ENCODE results near the gene ZNF593. TPM values are rescaled to one million over a fixed set of nuclear protein-coding genes. Genes with fewer than 3 reads are reported as not detected.

The ZNF593 gene
- total and polyA plus RNA-seq, 3 donors from 2014 or later: 22.8 to 56.7 (median 37.3) TPM

- H3K27me3 ChIP-seq: no peaks in the 10 kb centered on the region
- DNase-seq: no peak
- no peak for TF ChIP-seq POLR2A (IDR thresholded peaks at IDR 0.05)
- TF ChIP-seq, protein P1, sequence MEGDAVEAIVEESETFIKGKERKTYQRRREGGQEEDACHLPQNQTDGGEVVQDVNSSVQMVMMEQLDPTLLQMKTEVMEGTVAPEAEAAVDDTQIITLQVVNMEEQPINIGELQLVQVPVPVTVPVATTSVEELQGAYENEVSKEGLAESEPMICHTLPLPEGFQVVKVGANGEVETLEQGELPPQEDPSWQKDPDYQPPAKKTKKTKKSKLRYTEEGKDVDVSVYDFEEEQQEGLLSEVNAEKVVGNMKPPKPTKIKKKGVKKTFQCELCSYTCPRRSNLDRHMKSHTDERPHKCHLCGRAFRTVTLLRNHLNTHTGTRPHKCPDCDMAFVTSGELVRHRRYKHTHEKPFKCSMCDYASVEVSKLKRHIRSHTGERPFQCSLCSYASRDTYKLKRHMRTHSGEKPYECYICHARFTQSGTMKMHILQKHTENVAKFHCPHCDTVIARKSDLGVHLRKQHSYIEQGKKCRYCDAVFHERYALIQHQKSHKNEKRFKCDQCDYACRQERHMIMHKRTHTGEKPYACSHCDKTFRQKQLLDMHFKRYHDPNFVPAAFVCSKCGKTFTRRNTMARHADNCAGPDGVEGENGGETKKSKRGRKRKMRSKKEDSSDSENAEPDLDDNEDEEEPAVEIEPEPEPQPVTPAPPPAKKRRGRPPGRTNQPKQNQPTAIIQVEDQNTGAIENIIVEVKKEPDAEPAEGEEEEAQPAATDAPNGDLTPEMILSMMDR (IDR thresholded peaks at IDR 0.05): no peak
- H3K36me3 ChIP-seq (ENCODE audit: low read depth, missing control alignments): no peaks in the 10 kb centered on the region
- no peaks in the 10 kb centered on the region for H3K9me3 ChIP-seq
- H3K4me1 ChIP-seq: no peaks in the 10 kb centered on the region
- H3K4me3 ChIP-seq: no peak overlapping the region
- intact Hi-C loops (cut with DNase I; ENCODE audit: low total_unique reads): no loop called here
- H3K27ac ChIP-seq: no peak overlapping the region
- WGBS, 2 donors: 88 to 94% methylated on average over 2 of the region's 2 CpGs
These were observed 36.9 kb upstream of the ZNF593 start for GRCh38 chr1:26132834-26133167.

DNA sequence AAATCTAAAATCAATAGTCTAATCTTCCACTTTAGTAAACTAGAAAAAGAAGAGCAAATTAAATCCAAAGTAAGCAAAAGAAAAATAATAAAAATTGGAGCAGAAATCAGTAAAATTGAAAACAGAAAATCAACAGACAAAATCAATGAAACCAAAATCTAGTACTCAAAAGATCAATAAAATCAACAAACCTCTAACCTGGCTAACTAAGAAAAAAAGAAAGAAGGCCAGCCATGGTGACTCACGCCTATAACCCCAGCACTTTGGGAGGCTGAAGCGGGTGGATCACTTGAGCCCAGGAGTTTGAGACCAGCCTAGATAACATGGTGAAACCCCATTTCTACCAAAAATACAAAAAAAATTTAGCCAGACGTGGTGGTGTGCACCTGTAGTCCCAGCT, 35.2 kb upstream of the ZNF593 start:
- intact Hi-C loops (cut with DNase I; ENCODE audit: low total_unique reads): no loop called here
- no peaks in the 10 kb centered on the region for H3K27me3 ChIP-seq
- 87 to 95% methylated on average over 3 of the region's 3 CpGs for WGBS, 2 donors
- TF ChIP-seq POLR2A (IDR thresholded peaks at IDR 0.05): no peak
- TF ChIP-seq, protein P1 (IDR thresholded peaks at IDR 0.05): no peak
- no peak overlapping the region for H3K27ac ChIP-seq
- H3K4me3 ChIP-seq: no peak overlapping the region
- no peaks in the 10 kb centered on the region for H3K4me1 ChIP-seq
- H3K9me3 ChIP-seq: no peaks in the 10 kb centered on the region
- no peaks in the 10 kb centered on the region for H3K36me3 ChIP-seq (ENCODE audit: low read depth, missing control alignments)
- DNase-seq: no peak

DNA sequence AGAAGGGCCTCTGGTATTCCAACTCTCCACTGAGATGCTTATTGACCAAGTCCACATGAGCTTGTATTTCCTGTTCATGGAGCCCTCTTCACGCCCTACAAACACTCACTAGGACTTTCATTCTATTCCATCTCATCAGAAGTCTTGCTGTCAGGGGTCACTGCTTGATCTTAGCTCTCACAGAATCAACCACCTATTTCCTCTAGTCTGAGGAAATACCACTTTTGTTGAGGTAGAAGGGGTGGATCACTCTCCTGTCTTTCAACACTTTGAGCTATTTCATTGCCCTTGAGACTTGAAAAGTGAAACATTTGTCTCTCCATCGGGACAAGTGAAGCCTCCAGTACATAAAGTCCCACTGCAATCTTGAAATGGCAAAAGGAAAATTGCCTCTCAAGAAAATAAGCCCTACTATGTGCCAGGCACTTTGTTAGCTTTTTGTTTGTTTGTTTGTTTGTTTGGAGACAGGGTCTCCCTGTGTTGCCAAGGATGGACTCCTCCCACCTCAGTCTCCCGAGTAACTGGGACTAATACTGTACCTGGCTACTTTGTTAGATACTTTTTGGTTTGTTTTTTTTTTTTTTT, 30.6 kb upstream of the ZNF593 start:
- TF ChIP-seq, protein P1 (IDR thresholded peaks at IDR 0.05): no peak
- TF ChIP-seq POLR2A (IDR thresholded peaks at IDR 0.05): no peak
- no peaks in the 10 kb centered on the region for H3K36me3 ChIP-seq (ENCODE audit: low read depth, missing control alignments)
- 62 to 72% methylated on average over 3 of the region's 3 CpGs for WGBS, 2 donors
- H3K27ac ChIP-seq: no peak overlapping the region
- H3K4me3 ChIP-seq: no peak overlapping the region
- no peaks in the 10 kb centered on the region for H3K27me3 ChIP-seq
- intact Hi-C loops (cut with DNase I; ENCODE audit: low total_unique reads): no loop called here
- no peaks in the 10 kb centered on the region for H3K4me1 ChIP-seq
- no peaks in the 10 kb centered on the region for H3K9me3 ChIP-seq
- no peak for DNase-seq

- intact Hi-C loops (cut with DNase I; ENCODE audit: low total_unique reads): loop anchor here (10.0 kb wide), 2 partner anchors 107 to 247 kb away; no protein-coding TSS in a partner anchor
- no peaks in the 10 kb centered on the region for H3K36me3 ChIP-seq (ENCODE audit: low read depth, missing control alignments)
- H3K4me1 ChIP-seq: no peaks in the 10 kb centered on the region
- 81 to 86% methylated on average over 8 of the region's 8 CpGs for WGBS, 2 donors
- H3K27me3 ChIP-seq: no peaks in the 10 kb centered on the region
- DNase-seq: no peak
- H3K4me3 ChIP-seq: no peak overlapping the region
- H3K27ac ChIP-seq: no peak overlapping the region
- no peaks in the 10 kb centered on the region for H3K9me3 ChIP-seq
- TF ChIP-seq, protein P1 (IDR thresholded peaks at IDR 0.05): no peak
- no peak for TF ChIP-seq POLR2A (IDR thresholded peaks at IDR 0.05)
These were observed 27.5 kb upstream of the ZNF593 start for GRCh38 chr1:26142159-26142558.

Measured in testis (tissue), 3 donors.